Testis (tissue), 2 donors: Measurements from ENCODE around the gene RNASEL.

Source experiments
- CTCF ChIP-seq, 3 experiments: fragments of 450-650 bp in 2 of 3; fragments of 200-600 bp in 1 of 3; sonication (generic) in 1 of 3; IDR thresholded peaks; one replicate each; pipeline ENCODE4 v1.5.1; 2016 to 2019; ENCODE audit warnings: antibody characterized with exemption in 3 of 3, mild to moderate bottlenecking in 2 of 3, moderate library complexity in 1 of 3
- POLR2A ChIP-seq: fragments of 450-650 bp; IDR thresholded peaks from one replicate; pipeline ENCODE4 v1.6.1; 2017; ENCODE audit warnings: antibody characterized with exemption, mild to moderate bottlenecking, moderate library complexity

- no peak for TF ChIP-seq POLR2A
- TF ChIP-seq CTCF (IDR thresholded peaks at IDR 0.05) = no peak
Measured at GRCh38 chr1:182628657-182629056, 39.6 kb upstream of the RNASEL start.
